Stimulated activated CD4-positive, alpha-beta T cell treated with anti-CD3 and anti-CD28 coated beads, Interleukin-2, amount 100 ng/mL, for 48 hours (primary cell): ENCODE data around the gene ITGB8.
"Not testable (repeated sequence)": the region's sequence is repeated elsewhere in the genome, so short reads cannot be mapped to it uniquely, and the experiment has no call there.

Experiments
- DNase-seq, 2 donors: peaks; one replicate each; pipeline ENCODE4 v3.0.0-alpha.2; 2020

ITGB8 gene

DNA sequence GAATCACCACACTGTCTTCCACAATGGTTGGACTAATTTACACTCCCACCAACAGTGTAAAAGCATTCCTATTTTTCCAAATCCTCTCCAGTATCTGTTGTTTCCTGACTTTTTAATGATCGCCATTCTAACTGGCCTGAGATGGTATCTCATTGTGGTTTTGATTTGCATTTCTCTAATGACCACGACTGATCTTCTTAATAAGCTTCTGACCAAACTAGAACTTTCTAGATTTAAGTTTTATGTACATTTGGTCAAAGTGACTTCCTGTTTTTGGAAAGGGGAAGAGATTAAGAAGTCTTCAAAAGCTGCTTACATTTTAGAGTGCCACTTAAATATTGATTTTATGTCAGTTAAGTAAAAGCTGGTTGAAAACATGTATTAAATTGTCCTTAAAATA lies 58.5 kb downstream of the ITGB8 start:
- DNase-seq = not testable (repeated sequence)

DNA sequence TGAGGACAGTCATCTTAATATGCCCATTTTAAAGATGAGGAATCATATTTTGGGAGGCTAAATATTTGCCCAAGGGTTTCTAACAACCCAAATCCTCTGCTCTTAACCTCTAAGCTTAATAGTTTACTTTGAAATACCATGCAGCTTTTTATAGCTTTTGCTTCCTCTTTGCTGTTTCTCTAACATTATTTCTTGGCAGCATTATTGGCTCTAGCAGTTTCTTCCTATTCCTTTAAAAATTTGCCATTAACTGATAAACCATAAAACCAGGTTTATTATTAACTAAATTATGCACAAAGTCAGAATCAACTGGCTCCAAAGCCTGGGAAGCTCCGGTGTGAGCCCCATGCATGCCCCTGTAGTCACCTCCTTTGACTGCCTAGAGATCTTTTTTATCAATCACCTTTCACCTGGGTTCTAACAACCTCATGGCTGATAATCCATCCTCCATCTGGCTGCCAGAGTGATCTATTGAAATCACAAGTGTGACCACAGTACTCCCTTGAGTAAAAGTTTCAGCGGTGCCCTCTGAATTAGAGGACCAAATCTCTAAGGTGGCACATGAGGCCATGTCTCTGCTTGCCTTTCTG lies 62.4 kb downstream of the ITGB8 start:
- no peak for DNase-seq

DNA sequence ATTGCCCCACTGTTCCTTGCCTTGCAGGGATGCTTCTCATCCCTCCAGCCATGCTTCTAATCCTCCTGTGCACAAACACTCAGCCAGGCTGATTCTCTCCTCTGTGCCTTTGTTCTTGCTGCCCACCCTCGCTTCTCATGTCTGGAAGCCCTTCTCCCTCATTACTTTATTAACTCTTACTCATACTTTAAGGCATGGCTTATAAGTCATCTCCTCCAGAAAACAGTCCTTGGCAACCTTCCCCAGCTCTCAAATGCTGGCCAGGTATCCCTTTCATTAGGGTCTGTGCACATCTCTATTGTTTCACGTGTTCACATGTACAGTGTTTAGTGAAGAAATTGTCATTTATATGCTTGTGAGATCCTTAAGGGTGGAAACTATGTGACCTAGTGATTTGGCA lies 62.9 kb downstream of the ITGB8 start:
- no peak for DNase-seq

DNA sequence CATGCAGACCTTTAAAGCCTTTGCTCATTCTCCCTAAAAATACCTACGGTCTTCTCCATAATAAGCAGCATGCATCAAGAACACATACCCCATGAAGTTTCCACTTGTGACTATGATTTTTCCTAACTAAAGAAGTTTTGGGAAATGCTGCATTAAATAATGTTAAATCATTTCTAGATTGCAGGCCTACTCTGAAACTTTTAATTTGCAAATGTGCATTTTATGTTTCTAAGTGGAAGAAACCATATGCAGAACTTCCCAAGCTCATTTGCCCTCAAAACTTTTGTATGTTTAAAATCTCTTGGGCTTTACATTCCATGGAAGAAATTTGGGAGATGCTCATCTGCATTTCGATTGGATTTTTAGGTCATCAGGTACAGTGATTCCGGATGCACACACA lies 63.6 kb downstream of the ITGB8 start:
- DNase-seq = no peak

GRCh38 chr7:20395104-20395503 lies 64.4 kb downstream of the ITGB8 start:
- DNase-seq = no peak

DNA sequence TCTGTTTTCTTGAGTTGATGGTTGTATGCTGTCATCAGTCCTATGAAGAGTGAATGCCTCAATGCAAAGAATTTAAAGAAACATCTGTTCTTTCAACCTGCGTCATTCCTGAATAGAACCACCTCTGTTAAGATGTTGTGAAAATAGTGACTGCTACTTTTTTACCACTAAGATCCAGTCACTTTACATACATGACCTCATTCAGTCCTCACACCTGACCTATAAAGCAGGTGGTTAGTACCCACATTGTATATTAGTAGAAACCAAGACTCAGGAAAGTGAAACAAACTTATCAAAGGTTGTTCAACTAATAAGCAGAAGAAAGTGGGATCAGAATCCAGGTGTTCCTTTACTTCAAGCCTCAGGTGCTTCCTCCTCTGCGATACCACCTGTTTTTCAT lies 64.8 kb downstream of the ITGB8 start:
- no peak for DNase-seq

- no peak for DNase-seq
Observed at GRCh38 chr7:20399521-20399920, 68.8 kb downstream of the ITGB8 start.

DNA sequence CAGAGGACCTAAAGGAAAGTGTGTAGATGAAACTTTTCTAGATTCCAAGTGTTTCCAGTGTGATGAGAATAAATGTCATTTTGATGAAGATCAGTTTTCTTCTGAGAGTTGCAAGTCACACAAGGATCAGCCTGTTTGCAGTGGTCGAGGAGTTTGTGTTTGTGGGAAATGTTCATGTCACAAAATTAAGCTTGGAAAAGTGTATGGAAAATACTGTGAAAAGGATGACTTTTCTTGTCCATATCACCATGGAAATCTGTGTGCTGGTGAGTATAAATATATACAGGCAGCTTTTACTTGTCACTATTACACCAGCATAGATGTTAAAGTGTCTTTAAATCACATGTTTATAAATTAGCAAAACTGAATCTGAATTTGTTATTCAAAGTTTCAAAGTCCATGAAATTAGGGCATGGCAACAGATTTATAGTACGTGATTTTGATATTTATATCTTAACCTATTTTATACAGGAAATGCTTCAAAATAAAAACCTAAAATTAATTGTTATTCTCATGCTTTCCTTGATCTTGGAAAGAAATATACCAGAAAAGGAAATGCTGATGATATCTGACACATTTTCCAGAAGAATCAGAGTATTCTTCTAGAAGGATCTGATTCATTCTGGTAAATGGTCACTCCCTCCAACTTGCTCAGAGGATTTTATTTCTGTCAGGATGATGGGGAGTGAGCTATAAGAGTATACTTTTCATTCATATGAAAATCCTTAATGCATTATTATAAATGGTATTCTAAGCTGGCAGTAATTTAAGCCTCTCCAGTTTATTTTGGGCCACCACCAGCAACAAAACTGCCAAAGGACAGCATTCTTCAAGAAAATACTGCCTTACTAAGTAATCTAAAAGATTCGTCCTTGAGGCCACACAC lies 71.4 kb downstream of the ITGB8 start:
- DNase-seq = no peak

GRCh38 chr7:20402747-20403230 lies 72.1 kb downstream of the ITGB8 start:
- DNase-seq = no peak

DNA sequence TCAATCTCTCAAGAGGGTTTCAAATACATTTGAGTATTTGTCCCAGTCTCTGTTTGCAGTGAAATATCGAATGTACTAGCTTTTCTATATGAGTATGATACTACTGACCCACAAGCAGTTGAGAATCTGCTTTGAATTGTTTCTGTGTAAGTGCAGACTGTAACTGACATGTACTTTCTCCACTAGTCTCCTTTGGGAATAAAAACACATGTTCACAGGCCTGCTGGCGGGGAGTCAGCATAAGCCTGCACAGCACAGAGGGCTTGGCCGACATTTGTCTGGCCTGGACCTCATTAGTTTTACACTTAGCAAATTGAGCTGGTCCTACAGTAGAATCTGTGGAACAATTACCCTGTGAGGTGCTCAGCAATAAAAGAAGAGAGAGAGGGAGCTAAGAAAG lies 72.6 kb downstream of the ITGB8 start:
- DNase-seq = no peak

DNA sequence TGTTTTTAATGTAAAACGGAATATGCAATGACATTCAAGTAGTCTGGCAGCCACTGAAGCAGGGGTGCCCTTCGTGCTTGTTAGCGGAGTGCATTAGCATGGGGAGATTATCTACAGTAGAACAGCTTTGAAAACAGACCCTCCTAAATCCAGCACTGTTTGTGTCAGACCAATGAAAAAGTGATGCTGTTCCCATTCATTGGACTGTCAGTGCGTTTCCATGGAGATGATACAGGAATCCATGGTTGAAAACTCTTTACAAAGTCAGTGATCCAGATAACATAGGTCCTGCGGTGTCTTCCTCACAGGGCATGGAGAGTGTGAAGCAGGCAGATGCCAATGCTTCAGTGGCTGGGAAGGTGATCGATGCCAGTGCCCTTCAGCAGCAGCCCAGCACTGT lies 73.6 kb downstream of the ITGB8 start:
- no peak for DNase-seq

DNA sequence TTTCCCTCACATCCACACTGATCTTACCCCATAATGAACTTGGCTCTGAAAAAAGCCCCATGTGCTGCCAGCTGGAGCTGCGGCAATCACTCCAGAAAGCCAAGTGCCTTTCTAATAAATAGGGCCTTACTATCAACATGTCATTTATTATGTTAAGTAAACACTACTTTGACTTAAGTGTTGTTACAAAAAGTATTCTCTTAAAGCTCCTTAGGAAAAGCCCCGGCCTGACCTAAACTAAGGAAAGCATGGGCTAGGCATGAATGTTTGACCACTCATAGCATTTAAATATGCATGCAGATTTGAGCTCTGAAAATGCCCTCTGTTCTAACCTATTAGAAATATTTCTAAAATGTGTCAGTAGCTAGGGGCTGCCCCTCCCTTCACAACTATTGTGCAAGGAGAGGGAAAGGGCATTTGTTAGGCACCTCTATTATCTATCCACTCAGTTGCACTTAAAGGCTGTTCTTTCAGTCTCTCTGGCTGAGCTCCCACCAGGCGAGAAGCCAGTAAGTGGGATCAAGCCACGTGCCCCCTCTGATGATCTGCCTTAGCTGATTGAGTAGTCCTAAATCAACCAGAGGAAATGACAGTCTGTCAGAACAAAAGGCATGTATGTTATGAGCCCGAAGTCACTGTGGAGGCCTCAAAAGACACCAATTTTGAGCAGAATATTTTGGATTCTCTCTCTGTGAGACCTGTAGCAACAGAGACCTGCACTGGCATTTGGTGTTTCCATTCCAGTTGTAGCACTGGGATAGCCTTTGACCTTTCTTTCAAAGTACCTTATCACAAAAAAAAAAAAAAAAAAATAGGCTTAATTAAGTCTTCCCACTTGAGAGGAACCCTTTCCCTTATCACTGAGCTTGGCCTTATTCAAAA lies 77.1 kb downstream of the ITGB8 start:
- DNase-seq = no peak

DNA sequence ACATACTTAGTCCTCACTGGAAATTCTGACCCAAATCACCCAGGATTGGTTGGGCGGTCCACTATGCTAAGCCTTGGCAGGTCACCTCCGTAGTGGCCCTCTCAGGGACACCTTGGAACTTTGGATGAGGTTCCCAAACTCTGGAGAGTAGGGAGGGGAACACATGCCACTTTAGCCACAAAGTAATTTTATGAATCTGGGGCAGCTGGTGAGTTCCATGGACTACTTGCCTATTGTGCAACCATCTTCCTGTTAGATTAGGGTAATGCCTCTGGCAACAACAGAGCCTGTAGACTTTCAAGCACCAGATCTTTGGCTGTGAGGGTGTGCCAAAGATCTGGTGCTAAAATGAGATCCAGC lies 77.7 kb downstream of the ITGB8 start:
- no peak for DNase-seq

- no peak for DNase-seq
Observed at GRCh38 chr7:20409961-20410360, 79.3 kb downstream of the ITGB8 start.

DNA sequence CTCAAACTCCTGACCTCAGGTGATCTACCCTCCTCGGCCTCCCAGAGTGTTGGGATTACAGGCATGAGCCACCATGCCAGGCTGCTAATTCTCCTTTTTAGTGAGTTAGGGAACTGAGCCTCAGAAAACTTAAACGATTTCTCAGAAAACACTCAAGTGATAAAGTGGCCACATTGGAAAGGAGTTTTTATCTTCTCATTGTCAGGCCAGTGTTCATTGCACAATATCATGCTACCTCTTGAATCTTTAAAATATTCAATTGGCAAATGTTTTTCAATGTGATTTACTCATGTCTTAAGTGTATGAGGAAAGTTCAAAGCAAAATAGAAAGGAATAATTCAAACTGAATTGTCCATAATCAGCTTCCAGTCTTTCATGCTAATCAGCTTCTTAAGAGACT lies 80.7 kb downstream of the ITGB8 start:
- DNase-seq = no peak

GRCh38 chr7:20412032-20412431 lies 81.3 kb downstream of the ITGB8 start:
- DNase-seq = no peak

- DNase-seq = no peak
Observed at GRCh38 chr7:20417260-20417659, 86.6 kb downstream of the ITGB8 start.

- no peak for DNase-seq
Observed at GRCh38 chr7:20417675-20418382, 87.1 kb downstream of the ITGB8 start.

GRCh38 chr7:20424500-20424899 lies 93.8 kb downstream of the ITGB8 start:
- DNase-seq = no peak

GRCh38 chr7:20430664-20431063 lies 100.0 kb downstream of the ITGB8 start:
- no peak for DNase-seq

GRCh38 chr7:20431146-20431545 lies 100.4 kb downstream of the ITGB8 start:
- DNase-seq = no peak

GRCh38 chr7:20432071-20432470 lies 101.4 kb downstream of the ITGB8 start:
- DNase-seq = no peak

GRCh38 chr7:20435305-20435704 lies 104.6 kb downstream of the ITGB8 start:
- DNase-seq = no peak
